Measurements from ENCODE around the gene PSTPIP1.

DNA sequence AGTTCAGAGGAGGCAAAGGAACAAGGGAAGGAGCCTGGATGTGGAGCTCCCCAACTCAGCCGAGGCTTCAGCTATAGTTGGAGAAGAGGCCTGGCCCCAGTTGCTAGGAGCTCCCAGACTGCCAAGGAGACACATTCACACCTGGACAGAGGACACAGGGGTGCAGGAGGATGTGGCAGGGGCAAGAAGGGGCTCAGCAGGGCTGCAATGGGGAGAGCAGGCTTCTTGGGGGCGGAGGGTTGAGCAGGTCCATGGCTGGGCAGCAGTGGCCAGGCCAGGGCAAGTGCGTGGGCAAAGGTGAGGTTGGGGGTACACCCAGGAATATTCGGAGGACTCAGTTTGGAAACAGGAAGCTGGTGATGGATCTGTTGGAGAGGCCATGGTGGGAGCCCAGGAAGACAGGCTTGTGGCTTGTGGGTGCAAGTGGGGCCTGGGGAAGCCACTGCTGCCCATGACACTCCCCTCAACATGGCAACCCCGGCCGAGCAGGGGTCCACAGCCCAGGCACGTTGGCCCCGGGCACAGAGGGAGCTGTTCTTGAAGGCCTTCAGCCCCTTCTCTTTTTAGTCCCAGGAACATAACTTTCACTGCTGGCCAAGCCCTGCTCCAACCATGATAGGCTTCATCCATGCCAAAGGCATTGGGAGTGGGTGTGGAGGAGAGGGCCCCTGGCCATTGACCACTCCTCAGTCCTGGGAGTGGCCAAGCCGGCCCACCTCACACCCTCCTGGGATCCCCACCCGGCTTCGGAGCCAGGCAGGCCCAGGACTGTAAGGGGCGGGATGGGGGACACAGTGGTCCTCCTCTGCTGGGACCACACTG is 42.7 kb downstream of the PSTPIP1 start:
- TF ChIP-seq, protein P1, sequence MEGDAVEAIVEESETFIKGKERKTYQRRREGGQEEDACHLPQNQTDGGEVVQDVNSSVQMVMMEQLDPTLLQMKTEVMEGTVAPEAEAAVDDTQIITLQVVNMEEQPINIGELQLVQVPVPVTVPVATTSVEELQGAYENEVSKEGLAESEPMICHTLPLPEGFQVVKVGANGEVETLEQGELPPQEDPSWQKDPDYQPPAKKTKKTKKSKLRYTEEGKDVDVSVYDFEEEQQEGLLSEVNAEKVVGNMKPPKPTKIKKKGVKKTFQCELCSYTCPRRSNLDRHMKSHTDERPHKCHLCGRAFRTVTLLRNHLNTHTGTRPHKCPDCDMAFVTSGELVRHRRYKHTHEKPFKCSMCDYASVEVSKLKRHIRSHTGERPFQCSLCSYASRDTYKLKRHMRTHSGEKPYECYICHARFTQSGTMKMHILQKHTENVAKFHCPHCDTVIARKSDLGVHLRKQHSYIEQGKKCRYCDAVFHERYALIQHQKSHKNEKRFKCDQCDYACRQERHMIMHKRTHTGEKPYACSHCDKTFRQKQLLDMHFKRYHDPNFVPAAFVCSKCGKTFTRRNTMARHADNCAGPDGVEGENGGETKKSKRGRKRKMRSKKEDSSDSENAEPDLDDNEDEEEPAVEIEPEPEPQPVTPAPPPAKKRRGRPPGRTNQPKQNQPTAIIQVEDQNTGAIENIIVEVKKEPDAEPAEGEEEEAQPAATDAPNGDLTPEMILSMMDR (conservative IDR thresholded peaks at IDR 0.05 in 1 of 2, IDR thresholded peaks at IDR 0.05 in 1 of 2; ENCODE audit: low read depth in 1 of 2, low read length in 2 of 2) = no peak
- TF ChIP-seq EZH2 (IDR thresholded peaks at IDR 0.05; ENCODE audit: low read length, missing control alignments) = no peak
